Pons (tissue), 1 donor: ENCODE measurements around the gene RSPRY1.

Experiments used
- DNase-seq: peaks from one replicate; pipeline ENCODE4 v3.0.0-alpha.2; 2016; ENCODE audit warnings: low spot score

The RSPRY1 gene

DNA sequence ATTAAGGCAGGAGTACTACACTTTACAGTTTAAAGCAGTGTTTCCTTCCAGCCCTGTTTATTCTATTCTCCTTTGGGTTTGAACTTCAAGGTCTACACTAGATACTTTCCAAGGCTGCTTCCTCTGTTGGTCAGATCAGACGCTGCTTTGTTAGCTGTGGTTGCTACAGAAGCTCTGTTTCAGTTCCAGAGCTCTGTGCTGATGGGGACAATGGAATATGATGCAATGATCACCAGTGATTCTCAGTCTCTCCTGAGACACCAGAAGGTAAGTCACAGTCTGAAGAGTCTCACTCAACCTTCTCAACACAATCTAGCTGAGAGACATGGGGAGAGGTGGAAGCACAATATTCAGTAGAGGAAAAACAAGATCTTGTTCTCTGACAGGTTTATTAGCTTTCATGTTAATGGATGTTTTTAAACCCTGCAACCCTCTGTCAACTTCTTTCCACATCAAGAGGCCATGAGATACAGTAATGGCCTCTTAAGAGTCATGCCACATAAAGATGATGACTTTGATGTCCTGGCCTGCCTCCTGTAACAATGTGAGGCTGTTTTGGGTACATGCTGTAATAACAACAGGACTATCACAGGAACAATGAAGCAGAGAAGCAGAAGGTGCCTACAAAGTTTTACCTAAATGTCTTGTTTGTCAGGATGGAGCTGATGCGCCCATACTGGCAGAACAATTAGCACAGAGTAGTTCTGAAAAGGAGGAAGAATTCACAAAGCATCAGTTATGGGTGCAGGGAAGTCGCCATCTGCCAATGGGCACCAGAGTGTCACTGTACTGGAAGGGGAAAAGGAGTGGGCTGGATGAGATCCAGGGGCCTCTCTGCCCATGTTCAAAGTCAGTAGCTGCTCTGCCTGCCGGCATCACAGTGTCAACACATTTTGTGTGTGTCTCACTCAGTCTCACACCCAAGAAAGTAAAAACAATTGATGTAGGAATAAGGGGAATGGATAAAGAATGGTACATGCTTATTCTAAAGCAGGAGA, 33.7 kb upstream of the RSPRY1 start:
- peak; percentile 87 for DNase-seq

DNA sequence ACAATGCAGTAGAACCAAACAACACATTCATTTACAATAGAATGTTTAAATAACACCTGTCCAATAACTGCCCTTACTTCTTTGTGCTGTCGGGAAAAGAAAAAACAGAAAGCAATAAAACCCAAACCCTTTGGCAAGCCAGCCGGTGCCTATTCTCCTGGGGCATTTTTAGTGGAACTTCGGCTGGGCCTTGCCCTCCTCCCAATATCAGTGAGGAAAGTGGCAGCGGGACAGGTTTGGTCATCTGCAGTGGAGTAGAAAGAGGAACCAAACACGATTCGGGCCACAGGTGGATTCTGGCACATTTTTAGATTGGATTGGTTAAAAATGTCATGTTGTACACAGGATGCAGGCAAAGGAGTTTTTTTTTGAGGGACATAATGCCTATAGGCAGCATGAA, 32.3 kb upstream of the RSPRY1 start:
- DNase-seq = no peak

DNA sequence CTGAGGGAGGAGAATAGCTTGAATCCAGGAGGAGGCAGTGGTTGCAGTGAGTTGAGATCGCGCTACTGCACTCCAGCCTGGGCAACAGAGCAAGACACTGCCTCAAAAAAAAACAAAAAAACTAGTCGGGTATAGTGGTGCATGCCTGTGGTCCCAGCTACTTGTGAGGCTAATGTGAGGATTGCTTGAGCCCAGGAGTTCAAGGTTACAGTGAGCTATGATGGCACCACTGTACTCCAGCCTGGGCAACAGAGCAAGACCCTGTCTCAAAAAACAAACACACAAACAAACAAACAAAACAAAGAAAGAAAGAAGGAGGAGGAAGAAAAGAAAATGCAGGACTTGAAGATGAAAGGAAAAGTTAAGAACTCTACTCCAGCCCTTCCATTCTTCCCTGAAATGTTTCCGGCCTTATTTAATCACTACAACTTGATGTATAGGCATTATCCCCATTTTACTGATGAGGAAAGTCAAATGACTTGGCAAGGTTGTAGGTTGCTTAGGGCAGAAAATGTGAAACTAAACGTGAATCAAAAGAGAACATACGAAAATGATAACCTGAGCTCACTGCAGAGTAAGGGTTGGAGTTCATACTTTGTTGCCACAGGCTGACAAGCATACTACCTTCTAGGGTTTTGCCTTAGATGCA, 30.3 kb upstream of the RSPRY1 start:
- no peak for DNase-seq

GRCh38 chr16:57156351-57156703, 29.8 kb upstream of the RSPRY1 start:
- no peak for DNase-seq

GRCh38 chr16:57157533-57157932, 28.6 kb upstream of the RSPRY1 start:
- DNase-seq = no peak

DNA sequence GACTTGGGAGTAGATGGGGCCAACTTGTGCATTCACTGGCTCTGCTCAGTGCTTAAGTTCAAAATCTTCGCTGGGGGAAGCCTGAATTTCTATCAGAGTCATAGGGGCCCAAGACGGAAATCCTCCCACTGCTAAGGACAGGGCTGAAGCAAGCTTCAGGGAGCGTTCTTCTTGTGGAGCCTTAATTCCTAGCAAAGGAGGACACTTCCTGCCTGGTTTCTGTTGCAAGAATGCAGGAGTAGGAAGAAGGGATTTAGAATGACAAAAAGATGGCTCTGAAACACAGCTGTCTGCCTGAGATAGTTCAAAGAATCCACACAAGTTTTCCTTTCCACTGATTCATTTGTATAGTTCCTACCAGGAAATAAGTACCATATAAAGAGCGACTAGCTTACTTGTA, 26.7 kb upstream of the RSPRY1 start:
- no peak for DNase-seq

GRCh38 chr16:57163842-57164241, 22.3 kb upstream of the RSPRY1 start:
- DNase-seq = no peak

GRCh38 chr16:57165483-57165882, 20.6 kb upstream of the RSPRY1 start:
- no peak for DNase-seq

DNA sequence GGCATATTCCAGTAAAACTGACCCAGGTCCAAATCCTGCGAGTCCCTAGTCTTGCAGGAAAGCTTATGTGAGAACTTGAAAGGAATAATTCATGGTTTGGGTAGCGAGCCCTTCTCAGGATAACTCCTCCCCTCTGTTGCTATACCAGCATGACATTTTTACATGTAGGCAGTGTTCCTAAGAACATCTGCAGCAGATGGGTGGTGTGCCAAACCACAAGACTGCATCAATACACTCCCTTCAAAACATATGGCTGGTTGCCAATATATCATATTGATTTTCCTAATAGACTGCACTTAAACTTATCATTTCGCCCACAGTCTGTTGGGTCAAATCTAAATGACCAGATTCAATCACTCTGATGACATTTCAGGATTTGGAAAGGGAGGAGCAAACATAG, 20.2 kb upstream of the RSPRY1 start:
- DNase-seq = peak; percentile 58

- no peak for DNase-seq
These were observed 19.7 kb upstream of the RSPRY1 start for GRCh38 chr16:57166451-57166850.

DNA sequence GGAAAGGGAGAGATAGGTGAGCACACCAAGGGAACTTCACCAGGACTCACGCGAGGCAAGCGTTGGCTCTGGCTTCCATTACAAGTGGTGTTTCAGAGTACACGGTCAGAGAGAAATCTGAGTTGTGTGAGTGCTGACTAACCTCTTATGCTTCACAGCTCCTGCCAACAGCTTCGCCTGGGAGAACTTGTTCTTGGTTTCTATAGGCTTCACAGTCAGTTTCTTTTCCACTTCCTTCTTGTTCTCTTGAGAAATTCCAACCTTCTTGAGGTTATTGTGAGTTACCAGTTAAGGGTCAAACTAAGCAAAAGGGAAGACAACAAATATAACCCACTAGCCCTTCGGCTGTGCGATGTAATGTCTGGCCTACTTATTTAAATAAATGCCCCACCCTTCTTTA, 19.2 kb upstream of the RSPRY1 start:
- peak; percentile 79 for DNase-seq

DNA sequence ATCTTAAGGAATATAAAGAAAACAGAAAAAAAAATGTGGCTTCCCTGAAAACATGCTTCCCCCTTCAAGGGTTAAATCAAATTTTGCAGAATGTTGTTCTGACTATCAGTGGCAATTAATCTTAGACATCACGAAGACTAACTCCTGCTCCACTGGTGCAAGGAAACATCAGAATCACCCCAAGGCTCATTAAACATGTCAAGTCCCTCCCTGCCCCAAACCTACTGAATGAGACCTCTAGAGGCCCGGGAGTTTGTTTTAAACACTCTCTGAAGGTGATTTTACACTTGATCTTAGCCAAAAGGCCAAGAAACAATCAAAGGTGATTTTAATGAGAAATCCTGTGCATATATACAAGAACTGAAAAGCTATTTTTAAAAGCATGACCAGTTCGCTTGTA, 18.6 kb upstream of the RSPRY1 start:
- DNase-seq = no peak

DNA sequence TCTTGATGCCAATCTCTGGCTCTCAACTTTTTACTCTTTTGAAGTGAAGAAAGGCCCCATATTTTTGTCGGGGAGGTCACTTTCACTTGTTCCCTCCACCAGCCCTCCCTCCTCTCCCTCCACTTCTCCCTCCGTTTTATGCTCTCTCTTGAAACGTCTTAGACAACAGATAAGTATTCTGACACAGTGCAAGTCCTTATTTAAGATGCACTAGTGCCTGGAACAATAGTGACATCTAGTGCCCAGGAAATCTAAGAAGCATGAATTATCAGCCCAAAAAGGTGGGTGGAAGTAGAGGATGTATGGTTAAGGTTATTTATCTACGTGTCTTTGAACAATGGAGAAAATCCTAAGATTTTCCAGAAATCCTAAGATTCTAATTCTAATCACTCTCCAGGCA, 18.2 kb upstream of the RSPRY1 start:
- DNase-seq = peak; percentile 97

DNA sequence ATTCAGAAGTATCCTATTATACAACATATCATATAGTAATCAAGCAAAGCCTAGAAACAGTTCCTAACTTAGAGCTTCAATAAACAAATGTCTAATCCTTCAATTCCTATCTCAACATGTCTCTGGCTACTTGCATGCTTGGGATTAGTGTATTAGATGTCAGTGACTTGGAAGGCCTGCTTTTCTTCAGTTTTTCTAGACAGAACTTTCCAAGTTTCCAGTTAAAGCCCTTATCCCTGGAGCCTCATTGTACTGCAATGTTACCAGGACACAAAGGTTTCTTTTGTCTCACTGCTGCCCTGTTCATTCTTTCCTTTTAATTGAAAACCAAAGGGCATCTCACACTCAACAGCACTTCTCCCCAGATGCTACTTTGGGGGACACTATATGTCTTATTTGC, 16.8 kb upstream of the RSPRY1 start:
- DNase-seq = peak; percentile 94

- DNase-seq = no peak
These were observed 13.3 kb upstream of the RSPRY1 start for GRCh38 chr16:57172721-57173290.

GRCh38 chr16:57175896-57176295, 10.2 kb upstream of the RSPRY1 start:
- DNase-seq = no peak

DNA sequence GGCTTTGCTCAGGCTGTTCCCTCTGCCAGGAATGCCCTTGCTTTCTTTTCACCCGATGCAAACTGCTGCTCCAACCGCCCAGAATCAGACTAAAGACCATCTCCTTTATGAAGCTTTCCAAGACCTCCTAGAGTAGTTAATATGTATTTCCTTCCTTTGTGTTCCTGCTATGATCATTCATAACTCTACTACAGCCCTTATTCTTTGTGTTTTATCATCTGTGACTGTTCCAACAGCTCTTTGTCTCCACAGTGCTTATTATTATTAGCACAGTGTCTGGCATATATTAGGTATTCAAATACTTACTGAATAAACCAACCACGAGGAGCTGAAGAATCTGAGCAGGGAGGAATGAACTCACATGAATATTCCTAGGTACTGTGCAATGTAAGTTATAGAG, 7.9 kb upstream of the RSPRY1 start:
- DNase-seq = peak; percentile 41

DNA sequence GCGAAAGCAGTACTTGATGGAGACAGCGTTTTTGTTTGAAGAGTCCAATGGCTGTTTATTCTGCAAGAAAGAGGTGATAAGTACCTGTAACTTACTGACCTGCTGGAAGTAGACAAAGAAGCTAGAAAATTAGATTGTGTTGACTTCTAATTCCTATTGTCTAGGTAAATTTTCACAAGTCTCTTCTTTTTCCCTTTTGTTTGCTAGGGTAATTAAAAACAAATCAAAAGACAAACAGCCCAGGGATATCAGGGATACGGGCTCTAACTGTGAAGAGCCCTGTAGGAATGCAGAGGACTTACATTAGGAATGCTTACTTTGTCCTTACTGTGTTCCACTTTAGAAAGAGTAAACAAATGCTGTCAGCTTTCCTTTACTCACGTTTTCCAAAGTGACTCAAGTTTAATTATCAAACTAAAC, 7.3 kb upstream of the RSPRY1 start:
- peak; percentile 39 for DNase-seq

- DNase-seq = peak; percentile 33
These were observed 6.8 kb upstream of the RSPRY1 start for GRCh38 chr16:57179215-57179828.

DNA sequence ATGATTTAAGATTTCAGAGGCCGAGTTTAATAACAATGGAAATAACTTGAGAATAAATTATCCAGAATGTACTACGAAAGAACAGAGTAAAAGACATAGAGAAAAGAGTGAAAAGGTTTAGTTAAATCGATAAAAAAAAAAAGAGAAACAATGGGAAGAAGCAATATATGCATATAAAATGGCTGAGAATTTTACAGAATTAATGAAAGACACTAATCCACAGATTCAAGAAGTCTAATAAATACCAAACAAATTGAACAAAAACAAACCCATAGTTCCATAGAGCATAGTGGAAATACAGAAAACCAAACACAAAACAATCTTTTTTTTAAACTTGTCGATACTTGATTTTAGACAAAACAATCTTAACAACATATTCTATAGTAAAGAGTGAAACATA, 2.0 kb upstream of the RSPRY1 start:
- no peak for DNase-seq

- DNase-seq = peak; percentile 41
These were observed 1.2 kb upstream of the RSPRY1 start for GRCh38 chr16:57184887-57185445.

DNA sequence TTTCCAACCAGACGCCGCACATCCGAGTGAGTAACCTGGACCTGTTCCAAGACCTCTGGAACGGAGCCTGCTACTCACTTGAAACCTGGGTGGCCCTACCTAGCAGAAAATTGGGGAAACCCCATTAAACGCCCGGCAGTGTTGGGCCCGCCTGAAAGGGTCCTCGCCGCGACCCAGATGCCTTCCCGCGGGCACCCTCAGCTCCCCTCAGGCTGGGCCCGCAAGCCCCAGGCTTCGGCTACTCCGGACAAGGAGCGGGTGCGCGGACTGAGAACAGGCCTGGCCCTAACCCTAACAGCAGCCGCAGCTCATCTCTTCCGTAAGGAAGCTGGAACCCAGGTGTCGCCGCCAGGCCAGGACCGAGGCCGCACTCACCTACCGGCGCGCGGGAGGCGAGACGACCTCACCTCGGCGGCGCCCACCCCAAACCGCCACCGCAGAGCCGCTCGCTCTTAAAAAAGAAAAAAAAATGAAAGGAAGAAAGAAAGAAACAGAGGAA, 634 bp upstream of the RSPRY1 start:
- no peak for DNase-seq
